GM06990 (cell line): Measurements from ENCODE around the gene GABBR2.

Source experiments
- DNase-seq: peaks from one replicate; pipeline ENCODE4 v3.0.0-alpha.2; 2011; ENCODE audit not compliant: insufficient read length; ENCODE audit errors: extremely low read depth
- H3K27me3 ChIP-seq: replicated peaks from 2 replicates; pipeline ENCODE4 v1.6.0; 2011; ENCODE audit warnings: low read length; ENCODE audit not compliant: control insufficient read depth, insufficient read depth
- H3K36me3 ChIP-seq: 2 replicates; pipeline ENCODE4 v1.5.1; 2011; ENCODE audit warnings: low read length; ENCODE audit not compliant: control insufficient read depth, insufficient read depth
- H3K4me3 ChIP-seq: replicated peaks from 2 replicates; pipeline ENCODE4 v1.5.1; 2011; ENCODE audit warnings: low read depth, mild to moderate bottlenecking, control low read depth, low read length
- TF ChIP-seq, protein P1 (sequence below): IDR thresholded peaks from 2 replicates; pipeline ENCODE4 v1.5.1; 2011; ENCODE audit warnings: low read length, control low read depth, mild to moderate bottlenecking, inconsistent platforms; ENCODE audit not compliant: insufficient read depth, poor library complexity, severe bottlenecking

The GABBR2 gene

DNA sequence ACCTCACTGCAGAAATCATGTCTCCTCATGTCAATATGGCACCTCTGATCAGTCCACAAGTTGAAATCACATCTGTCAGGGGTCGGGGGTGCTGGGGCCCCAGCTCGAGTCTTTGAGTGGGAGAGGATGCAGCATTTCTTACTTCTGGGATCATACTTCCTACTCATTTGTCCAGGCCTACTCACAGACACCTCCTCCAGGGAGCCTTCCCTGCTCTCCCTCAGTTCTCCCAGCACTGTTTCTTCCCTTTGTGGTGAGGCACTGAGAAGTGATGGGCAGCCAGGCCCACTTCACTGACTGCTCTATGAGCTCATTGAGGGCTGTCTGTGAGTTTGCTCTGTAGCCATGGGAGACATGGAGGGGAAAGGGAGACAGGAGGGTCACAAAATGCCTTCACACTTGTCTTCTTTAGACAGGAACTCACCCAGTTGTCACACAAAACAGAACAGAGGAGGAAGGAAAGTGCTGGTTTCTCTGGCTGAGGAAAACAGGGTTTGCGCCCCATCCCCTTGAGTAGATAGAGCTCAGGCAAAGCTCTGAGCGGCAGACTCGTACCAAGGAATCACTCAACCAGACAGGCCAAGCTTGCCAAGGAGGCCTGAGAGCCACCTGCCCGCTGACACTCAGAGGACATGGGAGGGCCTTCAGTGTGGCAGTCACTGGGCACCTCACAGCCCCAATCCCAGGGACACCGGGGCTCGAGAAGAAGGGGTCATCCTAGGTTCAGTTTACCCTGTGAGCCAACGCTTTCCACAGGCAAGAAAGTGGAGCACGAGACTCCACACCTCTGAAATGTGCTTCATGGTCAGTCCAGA is 152.9 kb downstream of the GABBR2 start:
- no peak for DNase-seq
- H3K27me3 ChIP-seq: no peaks in the 10 kb centered on the region
- no peak overlapping the region for H3K4me3 ChIP-seq
- no peaks in the 10 kb centered on the region for H3K36me3 ChIP-seq
- TF ChIP-seq, protein P1, sequence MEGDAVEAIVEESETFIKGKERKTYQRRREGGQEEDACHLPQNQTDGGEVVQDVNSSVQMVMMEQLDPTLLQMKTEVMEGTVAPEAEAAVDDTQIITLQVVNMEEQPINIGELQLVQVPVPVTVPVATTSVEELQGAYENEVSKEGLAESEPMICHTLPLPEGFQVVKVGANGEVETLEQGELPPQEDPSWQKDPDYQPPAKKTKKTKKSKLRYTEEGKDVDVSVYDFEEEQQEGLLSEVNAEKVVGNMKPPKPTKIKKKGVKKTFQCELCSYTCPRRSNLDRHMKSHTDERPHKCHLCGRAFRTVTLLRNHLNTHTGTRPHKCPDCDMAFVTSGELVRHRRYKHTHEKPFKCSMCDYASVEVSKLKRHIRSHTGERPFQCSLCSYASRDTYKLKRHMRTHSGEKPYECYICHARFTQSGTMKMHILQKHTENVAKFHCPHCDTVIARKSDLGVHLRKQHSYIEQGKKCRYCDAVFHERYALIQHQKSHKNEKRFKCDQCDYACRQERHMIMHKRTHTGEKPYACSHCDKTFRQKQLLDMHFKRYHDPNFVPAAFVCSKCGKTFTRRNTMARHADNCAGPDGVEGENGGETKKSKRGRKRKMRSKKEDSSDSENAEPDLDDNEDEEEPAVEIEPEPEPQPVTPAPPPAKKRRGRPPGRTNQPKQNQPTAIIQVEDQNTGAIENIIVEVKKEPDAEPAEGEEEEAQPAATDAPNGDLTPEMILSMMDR: no peak

DNA sequence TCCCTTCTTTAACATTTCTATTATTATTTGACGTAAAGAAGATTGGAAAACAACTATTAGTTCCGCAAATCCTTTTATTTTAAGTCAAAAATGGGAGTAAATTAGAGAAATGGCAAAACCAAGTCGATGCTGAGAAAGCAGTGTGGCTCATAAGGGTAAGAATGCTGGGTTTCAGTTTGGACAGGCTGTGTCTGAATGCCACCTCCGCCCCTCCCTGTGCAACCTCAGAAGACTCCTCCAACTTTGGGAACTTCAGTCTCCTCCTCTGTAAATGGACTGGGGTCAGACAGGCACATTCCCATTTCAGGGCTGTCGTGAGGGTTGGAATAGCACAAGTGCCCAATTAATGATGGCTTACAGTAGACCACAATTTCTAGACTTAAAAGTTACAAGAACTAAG is 154.0 kb downstream of the GABBR2 start:
- TF ChIP-seq, protein P1: no peak
- no peaks in the 10 kb centered on the region for H3K36me3 ChIP-seq
- no peak overlapping the region for H3K4me3 ChIP-seq
- H3K27me3 ChIP-seq: 0 out of 2 replicates have a peak, but pooled peaks cover 2% of the 10 kb centered on the region
- no peak for DNase-seq

GRCh38 chr9:98552331-98552730 is 156.4 kb downstream of the GABBR2 start:
- no peaks in the 10 kb centered on the region for H3K36me3 ChIP-seq
- TF ChIP-seq, protein P1: no peak
- H3K27me3 ChIP-seq: peaks cover 2% of the 10 kb centered on the region; the same call in 1 of the 2 replicates
- no peak overlapping the region for H3K4me3 ChIP-seq
- no peak for DNase-seq

GRCh38 chr9:98551511-98552286 is 157.0 kb downstream of the GABBR2 start:
- Histone ChIP-seq H3K4me3 (no peak overlapping the region), H3K36me3 (no peaks in the 10 kb centered on the region), H3K27me3 (peaks cover 2% of the 10 kb centered on the region; the same call in 1 of the 2 replicates)
- TF ChIP-seq, protein P1: no peak
- no peak for DNase-seq

- Histone ChIP-seq H3K36me3 (no peaks in the 10 kb centered on the region), H3K27me3 (peaks cover 2% of the 10 kb centered on the region; the same call in 1 of the 2 replicates), H3K4me3 (no peak overlapping the region)
- no peak for DNase-seq
- TF ChIP-seq, protein P1: no peak
Measured at GRCh38 chr9:98550206-98550820, 158.4 kb downstream of the GABBR2 start.
